ENCODE measurements around the gene IFIT1. TPM values are rescaled to one million over a fixed set of nuclear protein-coding genes. Genes with fewer than 3 reads are reported as not detected.
A peak's percentile ranks its signal among the peaks of the same experiment; 100 is the strongest.
"Not testable (repeated sequence)": the region's sequence is repeated elsewhere in the genome, so short reads cannot be mapped to it uniquely, and the experiment has no call there.

Gene IFIT1
- total and polyA plus RNA-seq, 2 experiments from 2014 or later, result 8.2 to 14.7 TPM

GRCh38 chr10:89348481-89348880 is 43.9 kb upstream of the IFIT1 start:
- TF ChIP-seq EZH2phosphoT487 (IDR thresholded peaks at IDR 0.05; ENCODE audit: low read depth, severe bottlenecking, unreplicated experiment), result no peak
- TF ChIP-seq CTCF (IDR thresholded peaks at IDR 0.05; ENCODE audit: poor library complexity), result no peak
- no peak for TF ChIP-seq EZH2 (IDR thresholded peaks at IDR 0.05; ENCODE audit: borderline replicate concordance)
- Histone ChIP-seq H3K27me3 (no peaks in the 10 kb centered on the region), H3K36me3 (replicated peaks; ENCODE audit: insufficient read depth, low read depth) (no peaks in the 10 kb centered on the region), H4K20me1 (ENCODE audit: insufficient read depth, poor library complexity, severe bottlenecking) (no peaks in the 10 kb centered on the region), H2AFZ (no peak overlapping the region), H3K9me3 (ENCODE audit: low read depth) (no peaks in the 10 kb centered on the region), H3K4me1 (ENCODE audit: insufficient read depth) (peaks cover 58% of the 10 kb centered on the region), H3K79me2 (no peaks in the 10 kb centered on the region), H3K9me2 (replicated peaks; ENCODE audit: insufficient read depth) (no peaks in the 10 kb centered on the region), H3K4me3 (no peak overlapping the region), H3K4me2 (peak overlapping the region; percentile 50), H3K27ac (peak overlapping the region; percentile 96)
- WGBS (ENCODE audit: low lambda C conversion rate, missing lambda C conversion rate), result 52% methylated on average over 5 of the region's 5 CpGs
- no peak for DNase-seq (ENCODE audit: low spot score)

- Histone ChIP-seq H3K9me2 (replicated peaks; ENCODE audit: insufficient read depth) (no peaks in the 10 kb centered on the region), H3K27me3 (no peaks in the 10 kb centered on the region), H3K4me1 (ENCODE audit: insufficient read depth) (peaks cover 58% of the 10 kb centered on the region), H3K79me2 (no peaks in the 10 kb centered on the region), H3K4me3 (no peak overlapping the region), H3K4me2 (peak overlapping the region; percentile 50), H4K20me1 (ENCODE audit: insufficient read depth, poor library complexity, severe bottlenecking) (no peaks in the 10 kb centered on the region), H3K9me3 (ENCODE audit: low read depth) (no peaks in the 10 kb centered on the region), H3K27ac (peak overlapping the region; percentile 96), H2AFZ (peak overlapping the region; percentile 2), H3K36me3 (replicated peaks; ENCODE audit: insufficient read depth, low read depth) (no peaks in the 10 kb centered on the region)
- 23% methylated on average over 2 of the region's 2 CpGs for WGBS (ENCODE audit: low lambda C conversion rate, missing lambda C conversion rate)
- TF ChIP-seq EZH2 (IDR thresholded peaks at IDR 0.05; ENCODE audit: borderline replicate concordance) (no peak), CTCF (IDR thresholded peaks at IDR 0.05; ENCODE audit: poor library complexity) (no peak), EZH2phosphoT487 (IDR thresholded peaks at IDR 0.05; ENCODE audit: low read depth, severe bottlenecking, unreplicated experiment) (no peak)
- DNase-seq (ENCODE audit: low spot score), result no peak
Observed at GRCh38 chr10:89348975-89349374, 43.4 kb upstream of the IFIT1 start.

DNA sequence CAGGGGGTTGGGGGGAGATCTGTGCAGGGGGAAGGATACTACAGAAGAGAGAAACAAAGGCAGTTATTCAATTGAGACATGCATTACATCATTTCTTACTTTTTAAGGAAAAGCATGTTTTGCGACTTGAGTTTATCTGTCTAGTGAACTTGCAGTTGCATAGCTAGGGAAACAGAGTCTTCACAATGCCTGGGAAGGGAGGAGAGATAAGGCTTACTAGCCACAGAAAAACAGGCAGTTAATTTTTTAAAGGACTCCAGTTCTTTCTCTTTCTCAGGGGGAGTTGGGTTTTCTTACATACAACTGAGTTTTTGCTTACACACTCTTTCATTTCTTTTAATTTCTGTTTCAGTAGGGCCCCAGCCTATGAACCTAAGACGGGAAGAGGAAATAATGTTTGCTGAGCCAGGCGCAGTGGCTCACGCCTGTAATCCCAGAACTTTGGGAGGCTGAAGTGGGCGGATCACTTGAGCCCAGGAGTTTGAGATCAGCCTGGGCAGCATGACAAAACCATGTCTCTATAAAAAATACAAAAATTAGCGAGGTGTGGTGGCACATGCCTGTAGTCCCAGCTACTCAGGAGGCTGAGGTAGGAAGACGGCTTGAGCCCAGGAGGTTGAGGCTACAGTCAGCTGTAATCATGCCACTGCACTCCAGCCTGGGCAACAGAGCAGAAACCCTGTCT is 41.6 kb upstream of the IFIT1 start:
- H3K4me1 ChIP-seq (ENCODE audit: insufficient read depth), result peaks cover 58% of the 10 kb centered on the region
- not testable (repeated sequence) for DNase-seq (ENCODE audit: low spot score); H4K20me1 ChIP-seq (ENCODE audit: insufficient read depth, poor library complexity, severe bottlenecking); H2AFZ ChIP-seq; H3K9me3 ChIP-seq (ENCODE audit: low read depth); H3K4me3 ChIP-seq; H3K9me2 ChIP-seq (replicated peaks; ENCODE audit: insufficient read depth); H3K36me3 ChIP-seq (replicated peaks; ENCODE audit: insufficient read depth, low read depth); H3K27me3 ChIP-seq; H3K79me2 ChIP-seq
- H3K4me2 ChIP-seq, result peak overlapping the region; percentile 50
- 19% methylated on average over 7 of the region's 7 CpGs for WGBS (ENCODE audit: low lambda C conversion rate, missing lambda C conversion rate)
- H3K27ac ChIP-seq, result peak overlapping the region; percentile 96

GRCh38 chr10:89351412-89351779 is 41.0 kb upstream of the IFIT1 start:
- Histone ChIP-seq H3K79me2 (no peaks in the 10 kb centered on the region), H3K4me3 (no peak overlapping the region), H3K27ac (peak overlapping the region; percentile 96), H3K4me2 (peak overlapping the region; percentile 50), H3K27me3 (no peaks in the 10 kb centered on the region), H3K4me1 (ENCODE audit: insufficient read depth) (peaks cover 53% of the 10 kb centered on the region), H3K9me3 (ENCODE audit: low read depth) (no peaks in the 10 kb centered on the region), H4K20me1 (ENCODE audit: insufficient read depth, poor library complexity, severe bottlenecking) (no peaks in the 10 kb centered on the region), H3K9me2 (replicated peaks; ENCODE audit: insufficient read depth) (no peaks in the 10 kb centered on the region), H2AFZ (no peak overlapping the region), H3K36me3 (replicated peaks; ENCODE audit: insufficient read depth, low read depth) (no peaks in the 10 kb centered on the region)
- 58% methylated on average over 1 of the region's 1 CpG for WGBS (ENCODE audit: low lambda C conversion rate, missing lambda C conversion rate)
- no peak for DNase-seq (ENCODE audit: low spot score)
- no peak for TF ChIP-seq CTCF (IDR thresholded peaks at IDR 0.05; ENCODE audit: poor library complexity)
- no peak for TF ChIP-seq EZH2phosphoT487 (IDR thresholded peaks at IDR 0.05; ENCODE audit: low read depth, severe bottlenecking, unreplicated experiment)
- no peak for TF ChIP-seq EZH2 (IDR thresholded peaks at IDR 0.05; ENCODE audit: borderline replicate concordance)

Measured in hepatocyte (in vitro differentiated cells).